ENCODE results near the gene TLE5. TPM values are rescaled to one million over a fixed set of nuclear protein-coding genes. Genes with fewer than 3 reads are reported as not detected.

The TLE5 gene
- total and polyA plus RNA-seq, 2 experiments from 2014 or later, result 130 to 154 TPM

- Mint-ChIP-seq H3K27ac (peak overlapping the region; percentile 82), H3K36me3 (ENCODE audit: low read depth) (no peaks in the 10 kb centered on the region), H3K4me1 (peaks cover 18% of the 10 kb centered on the region), H3K9me3 (no peaks in the 10 kb centered on the region), H3K27me3 (ENCODE audit: insufficient read depth, low read depth, poor library complexity) (peaks cover 12% of the 10 kb centered on the region), H3K4me3 (peak overlapping the region; percentile 82)
- ATAC-seq, result no peak
- no peak for TF ChIP-seq EZH2 (IDR thresholded peaks at IDR 0.05; ENCODE audit: low read depth, unreplicated experiment)
- no peak for TF ChIP-seq EZH2phosphoT487 (IDR thresholded peaks at IDR 0.05; ENCODE audit: unreplicated experiment)
- no peak for TF ChIP-seq STAT1 (IDR thresholded peaks at IDR 0.05; ENCODE audit: unreplicated experiment)
- TF ChIP-seq ZNF114 (CRISPR knock-in tag; IDR thresholded peaks at IDR 0.05), result no peak
- TF ChIP-seq CREB1 (CRISPR knock-in tag; IDR thresholded peaks at IDR 0.05; ENCODE audit: low read depth), result no peak
- no peak for TF ChIP-seq ZNF462 (CRISPR knock-in tag; IDR thresholded peaks at IDR 0.05)
- TF ChIP-seq, protein P1, sequence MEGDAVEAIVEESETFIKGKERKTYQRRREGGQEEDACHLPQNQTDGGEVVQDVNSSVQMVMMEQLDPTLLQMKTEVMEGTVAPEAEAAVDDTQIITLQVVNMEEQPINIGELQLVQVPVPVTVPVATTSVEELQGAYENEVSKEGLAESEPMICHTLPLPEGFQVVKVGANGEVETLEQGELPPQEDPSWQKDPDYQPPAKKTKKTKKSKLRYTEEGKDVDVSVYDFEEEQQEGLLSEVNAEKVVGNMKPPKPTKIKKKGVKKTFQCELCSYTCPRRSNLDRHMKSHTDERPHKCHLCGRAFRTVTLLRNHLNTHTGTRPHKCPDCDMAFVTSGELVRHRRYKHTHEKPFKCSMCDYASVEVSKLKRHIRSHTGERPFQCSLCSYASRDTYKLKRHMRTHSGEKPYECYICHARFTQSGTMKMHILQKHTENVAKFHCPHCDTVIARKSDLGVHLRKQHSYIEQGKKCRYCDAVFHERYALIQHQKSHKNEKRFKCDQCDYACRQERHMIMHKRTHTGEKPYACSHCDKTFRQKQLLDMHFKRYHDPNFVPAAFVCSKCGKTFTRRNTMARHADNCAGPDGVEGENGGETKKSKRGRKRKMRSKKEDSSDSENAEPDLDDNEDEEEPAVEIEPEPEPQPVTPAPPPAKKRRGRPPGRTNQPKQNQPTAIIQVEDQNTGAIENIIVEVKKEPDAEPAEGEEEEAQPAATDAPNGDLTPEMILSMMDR (conservative IDR thresholded peaks at IDR 0.05; ENCODE audit: low read depth in 2 of 2), result no peak
- no peak for TF ChIP-seq NANOG (IDR thresholded peaks at IDR 0.05; ENCODE audit: borderline replicate concordance)
- no peak for TF ChIP-seq POLR2AphosphoS5 (IDR thresholded peaks at IDR 0.05; ENCODE audit: low read depth)
- TF ChIP-seq, protein P2, sequence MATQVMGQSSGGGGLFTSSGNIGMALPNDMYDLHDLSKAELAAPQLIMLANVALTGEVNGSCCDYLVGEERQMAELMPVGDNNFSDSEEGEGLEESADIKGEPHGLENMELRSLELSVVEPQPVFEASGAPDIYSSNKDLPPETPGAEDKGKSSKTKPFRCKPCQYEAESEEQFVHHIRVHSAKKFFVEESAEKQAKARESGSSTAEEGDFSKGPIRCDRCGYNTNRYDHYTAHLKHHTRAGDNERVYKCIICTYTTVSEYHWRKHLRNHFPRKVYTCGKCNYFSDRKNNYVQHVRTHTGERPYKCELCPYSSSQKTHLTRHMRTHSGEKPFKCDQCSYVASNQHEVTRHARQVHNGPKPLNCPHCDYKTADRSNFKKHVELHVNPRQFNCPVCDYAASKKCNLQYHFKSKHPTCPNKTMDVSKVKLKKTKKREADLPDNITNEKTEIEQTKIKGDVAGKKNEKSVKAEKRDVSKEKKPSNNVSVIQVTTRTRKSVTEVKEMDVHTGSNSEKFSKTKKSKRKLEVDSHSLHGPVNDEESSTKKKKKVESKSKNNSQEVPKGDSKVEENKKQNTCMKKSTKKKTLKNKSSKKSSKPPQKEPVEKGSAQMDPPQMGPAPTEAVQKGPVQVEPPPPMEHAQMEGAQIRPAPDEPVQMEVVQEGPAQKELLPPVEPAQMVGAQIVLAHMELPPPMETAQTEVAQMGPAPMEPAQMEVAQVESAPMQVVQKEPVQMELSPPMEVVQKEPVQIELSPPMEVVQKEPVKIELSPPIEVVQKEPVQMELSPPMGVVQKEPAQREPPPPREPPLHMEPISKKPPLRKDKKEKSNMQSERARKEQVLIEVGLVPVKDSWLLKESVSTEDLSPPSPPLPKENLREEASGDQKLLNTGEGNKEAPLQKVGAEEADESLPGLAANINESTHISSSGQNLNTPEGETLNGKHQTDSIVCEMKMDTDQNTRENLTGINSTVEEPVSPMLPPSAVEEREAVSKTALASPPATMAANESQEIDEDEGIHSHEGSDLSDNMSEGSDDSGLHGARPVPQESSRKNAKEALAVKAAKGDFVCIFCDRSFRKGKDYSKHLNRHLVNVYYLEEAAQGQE (IDR thresholded peaks at IDR 0.05; ENCODE audit: unreplicated experiment), result no peak
- TF ChIP-seq, protein P3, sequence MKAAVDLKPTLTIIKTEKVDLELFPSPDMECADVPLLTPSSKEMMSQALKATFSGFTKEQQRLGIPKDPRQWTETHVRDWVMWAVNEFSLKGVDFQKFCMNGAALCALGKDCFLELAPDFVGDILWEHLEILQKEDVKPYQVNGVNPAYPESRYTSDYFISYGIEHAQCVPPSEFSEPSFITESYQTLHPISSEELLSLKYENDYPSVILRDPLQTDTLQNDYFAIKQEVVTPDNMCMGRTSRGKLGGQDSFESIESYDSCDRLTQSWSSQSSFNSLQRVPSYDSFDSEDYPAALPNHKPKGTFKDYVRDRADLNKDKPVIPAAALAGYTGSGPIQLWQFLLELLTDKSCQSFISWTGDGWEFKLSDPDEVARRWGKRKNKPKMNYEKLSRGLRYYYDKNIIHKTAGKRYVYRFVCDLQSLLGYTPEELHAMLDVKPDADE (IDR thresholded peaks at IDR 0.05), result no peak
- no peak for TF ChIP-seq ZNF331 (CRISPR knock-in tag; IDR thresholded peaks at IDR 0.05; ENCODE audit: low read depth)
- no peak for TF ChIP-seq JUNB (IDR thresholded peaks at IDR 0.05; ENCODE audit: unreplicated experiment)
- no peaks in the 10 kb centered on the region for H3K27me3 ChIP-seq (ENCODE audit: insufficient read depth)
- peaks cover 14% of the 10 kb centered on the region for H3K4me1 ChIP-seq (ENCODE audit: insufficient read depth)
- H3K79me2 ChIP-seq (replicated peaks; ENCODE audit: insufficient read depth), result peaks cover 66% of the 10 kb centered on the region
- H3K27ac ChIP-seq (ENCODE audit: low read depth), result 0 out of 2 replicates have a peak overlapping the region, but pooled peaks have one; percentile 45
- H4K20me1 ChIP-seq (replicated peaks; ENCODE audit: insufficient read depth), result peaks cover 8% of the 10 kb centered on the region
- DNase-seq (ENCODE audit: low spot score), result no peak
- no peaks in the 10 kb centered on the region for H3F3A ChIP-seq (replicated peaks; ENCODE audit: low read depth)
- H3K36me3 ChIP-seq (ENCODE audit: insufficient read depth), result no peaks in the 10 kb centered on the region
- H3K4me3 ChIP-seq, result peak overlapping the region; percentile 81
- H3K9me2 ChIP-seq (ENCODE audit: insufficient read depth), result no peaks in the 10 kb centered on the region
- peak overlapping the region; percentile 94 for H3K4me2 ChIP-seq
- H2AFZ ChIP-seq, result no peak overlapping the region
Measured at GRCh38 chr19:3096267-3096901, 34.1 kb upstream of the TLE5 start.

Data from GM23338 (cell line).